K562 (cell line): ENCODE measurements around the gene PYHIN1. TPM values are rescaled to one million over a fixed set of nuclear protein-coding genes. Genes with fewer than 3 reads are reported as not detected.
A peak's percentile ranks its signal among the peaks of the same experiment; 100 is the strongest.

Experiments
- ATAC-seq: fragments of 200-7000 bp; cut with Tn5 transposase; 3 replicates; pipeline ENCODE4 v1.9.1; 2020; ENCODE audit warnings: moderate library complexity
- BruUV-seq: library from RNA; stranded (reverse); fragments of 400-500 nt; replicated peaks from 2 replicates; lab custom pipeline; 2021; lab: Mats Ljungman, UMichigan
- CTCF ChIA-PET: fragments of 300-600 bp; formaldehyde crosslinking; extraction: SDS; loops from one replicate; lab custom pipeline; 2021; ENCODE audit warnings: low intra/inter-chr PET ratio; lab: Yijun Ruan, JAX
- POLR2A ChIA-PET: fragments of 300-600, 350-650 bp; sonication (Branson Sonifier 250); formaldehyde crosslinking; extraction: SDS; loops from one replicate; lab custom pipeline; 2021; ENCODE audit warnings: antibody characterized with exemption, inconsistent platforms; lab: Yijun Ruan, JAX
- DNase-seq, 4 experiments: peaks; one replicate each; pipeline versions ENCODE4 v3.0.0 to v3.0.0-alpha.2; 2011 to 2018; ENCODE audit warnings: low spot score in 3 of 4, mixed read lengths in 3 of 4; ENCODE audit errors: extremely low read depth in 1 of 4
- FAIRE-seq: peaks from 2 replicates; lab custom pipeline; 2011; peaks lifted over from hg19 to GRCh38; lab: Jason Lieb, UNC
- H2AFZ ChIP-seq: 2 replicates; pipeline ENCODE4 v1.6.0; 2011; ENCODE audit warnings: low read depth, low read length, control low read depth, inconsistent platforms
- H3K27ac ChIP-seq: fragments of 200-600 bp; 3 replicates; pipeline ENCODE4 v1.8.0; 2011; ENCODE audit warnings: low read depth, mild to moderate bottlenecking, control low read depth, inconsistent platforms, low read length, moderate library complexity, mixed read lengths; ENCODE audit errors: extremely low read depth
- H3K27me3 ChIP-seq, 2 experiments: fragments of 300-600 bp in 1 of 2; 2 replicates in 1 of 2; 3 replicates in 1 of 2; pipeline versions ENCODE4 v1.6.0 to v1.8.0; 2011; ENCODE audit warnings: inconsistent platforms in 2 of 2, low read length in 2 of 2, mild to moderate bottlenecking in 1 of 2, mixed read lengths in 1 of 2, moderate library complexity in 1 of 2; ENCODE audit not compliant: control insufficient read depth in 2 of 2, insufficient read depth in 2 of 2
- H3K36me3 ChIP-seq: fragments of 300-600 bp; 3 replicates; pipeline ENCODE4 v1.8.0; 2011; ENCODE audit warnings: mild to moderate bottlenecking, low read length, inconsistent platforms; ENCODE audit not compliant: control insufficient read depth, insufficient read depth
- H3K4me1 ChIP-seq, 2 experiments: fragments of 200-600 bp in 1 of 2; replicated peaks in 1 of 2; 2 replicates in 1 of 2; 3 replicates in 1 of 2; pipeline versions ENCODE4 v1.5.1 to v1.8.0; 2011; ENCODE audit warnings: inconsistent platforms in 2 of 2, low read length in 2 of 2, mild to moderate bottlenecking in 1 of 2, mixed read lengths in 1 of 2, moderate library complexity in 1 of 2; ENCODE audit not compliant: control insufficient read depth in 2 of 2, insufficient read depth in 2 of 2
- H3K4me2 ChIP-seq: 2 replicates; pipeline ENCODE4 v1.6.1; 2011; ENCODE audit warnings: low read length, control low read depth, inconsistent platforms, mixed read lengths; ENCODE audit not compliant: insufficient read depth
- H3K4me3 ChIP-seq: fragments of 200-600 bp; sonication (generic), shearing (Covaris generic); 2 replicates; pipeline ENCODE4 v1.5.1; 2016; ENCODE audit warnings: control low read depth, inconsistent platforms
- H3K79me2 ChIP-seq: fragments of 200-600 bp; 3 replicates; pipeline ENCODE4 v1.8.0; 2011; ENCODE audit warnings: low read length, inconsistent platforms; ENCODE audit not compliant: control insufficient read depth, insufficient read depth
- H3K9ac ChIP-seq, 2 experiments: 2 replicates each; pipeline versions ENCODE4 v1.6.0 to v1.6.1; 2011; ENCODE audit warnings: low read depth in 2 of 2, low read length in 2 of 2, control low read depth in 1 of 2, inconsistent platforms in 1 of 2, mild to moderate bottlenecking in 1 of 2, mixed read lengths in 1 of 2; ENCODE audit not compliant: insufficient read depth in 1 of 2
- H3K9me1 ChIP-seq: one replicate; pipeline ENCODE4 v1.6.0; 2011; ENCODE audit warnings: inconsistent platforms, mild to moderate bottlenecking, low read length, moderate library complexity; ENCODE audit not compliant: control insufficient read depth, insufficient read depth
- H3K9me3 ChIP-seq: replicated peaks from 2 replicates; pipeline ENCODE4 v1.5.1; 2011; ENCODE audit warnings: low read depth, low read length, inconsistent platforms; ENCODE audit not compliant: control insufficient read depth, insufficient read depth
- H4K20me1 ChIP-seq: replicated peaks from 2 replicates; pipeline ENCODE4 v1.6.1; 2011; ENCODE audit warnings: low read length, inconsistent platforms, mixed read lengths; ENCODE audit not compliant: control insufficient read depth, insufficient read depth
- ETV1 ChIP-seq: fragments of 450-650 bp; conservative IDR thresholded peaks from 2 replicates; pipeline ENCODE4 v1.6.1; 2016; ENCODE audit warnings: missing genetic modification characterization, control low read depth, low read depth, missing compliant biosample characterization
- HBP1 ChIP-seq: fragments of 450-650 bp; formaldehyde crosslinking; IDR thresholded peaks from 2 replicates; pipeline ENCODE4 v1.4.0; 2022; ENCODE audit warnings: missing genetic modification characterization
- HNRNPL ChIP-seq: fragments of 200-400 bp; formaldehyde crosslinking; IDR thresholded peaks from 2 replicates; pipeline ENCODE4 v1.6.1; 2017; ENCODE audit warnings: low read depth, mild to moderate bottlenecking, low read length
- MCM3 ChIP-seq: fragments of 450-650 bp; IDR thresholded peaks from 2 replicates; pipeline ENCODE4 v1.6.1; 2016
- MEIS2 ChIP-seq: fragments of 450-650 bp; IDR thresholded peaks from 2 replicates; pipeline ENCODE4 v1.6.1; 2014; ENCODE audit warnings: mild to moderate bottlenecking; ENCODE audit not compliant: partially characterized antibody
- MYNN ChIP-seq, 2 experiments: sonication (generic); formaldehyde crosslinking in 1 of 2; IDR thresholded peaks; 2 replicates each; pipeline versions ENCODE4 v1.5.0 to v1.6.1; 2016 to 2020; ENCODE audit warnings: antibody characterized with exemption in 1 of 2, missing genetic modification reagents in 1 of 2
- NCOA4 ChIP-seq: fragments of 450-650 bp; IDR thresholded peaks from 2 replicates; pipeline ENCODE4 v1.6.1; 2018; ENCODE audit warnings: mild to moderate bottlenecking; ENCODE audit not compliant: partially characterized antibody
- PBX2 ChIP-seq, 2 experiments: IDR thresholded peaks in 1 of 2; conservative IDR thresholded peaks in 1 of 2; 2 replicates each; pipeline ENCODE4 v1.6.1; 2016; ENCODE audit warnings: low read depth in 2 of 2, mild to moderate bottlenecking in 1 of 2, missing compliant biosample characterization in 1 of 2, missing genetic modification characterization in 1 of 2, moderate library complexity in 1 of 2
- SRSF9 ChIP-seq: fragments of 200-400 bp; formaldehyde crosslinking; IDR thresholded peaks from 2 replicates; pipeline ENCODE4 v1.6.1; 2017; ENCODE audit warnings: low read depth, low read length, borderline replicate concordance
- TAL1 ChIP-seq: fragments of 450-650 bp; IDR thresholded peaks from 2 replicates; pipeline ENCODE4 v1.6.1; 2016; ENCODE audit warnings: mild to moderate bottlenecking
- TEAD4 ChIP-seq, 2 experiments: sonication (generic) in 1 of 2; formaldehyde crosslinking in 1 of 2; IDR thresholded peaks; 2 replicates each; pipeline versions ENCODE4 v1.6.1 to v1.8.0; 2012 to 2022; ENCODE audit warnings: borderline replicate concordance in 1 of 2, inconsistent platforms in 1 of 2, low read length in 1 of 2, mild to moderate bottlenecking in 1 of 2, missing genetic modification reagents in 1 of 2
- ZBTB11 ChIP-seq, 3 experiments: fragments of 200-800 bp in 1 of 3; fragments of 250-450 bp in 1 of 3; fragments of 450-650 bp in 1 of 3; sonication (Bioruptor Pico) in 1 of 3; sonication (Bioruptor generic) in 1 of 3; formaldehyde crosslinking in 1 of 3; IDR thresholded peaks; 2 replicates each; pipeline versions ENCODE4 v1.6.1 to v1.8.0; 2016 to 2022; ENCODE audit warnings: mild to moderate bottlenecking in 2 of 3, missing genetic modification characterization in 2 of 3, missing compliant biosample characterization in 1 of 3, moderate library complexity in 1 of 3
- ZFP36 ChIP-seq: fragments of 150-350 bp; IDR thresholded peaks from 2 replicates; pipeline ENCODE4 v1.6.1; 2018; ENCODE audit warnings: low read length, low read depth; ENCODE audit not compliant: partially characterized antibody
- WGBS: fragments of 100-300 bp; shearing (Covaris generic); methylation state at CpG from one replicate; pipeline ENCODE4 v1.1.6; 2016; ENCODE audit warnings: low coverage, mixed read lengths; ENCODE audit not compliant: insufficient coverage; ENCODE audit errors: missing lambda C conversion rate; 5-methylcytosine and 5-hydroxymethylcytosine counted together
- in situ Hi-C: fragments of 300-500 bp; cut with MboI; formaldehyde crosslinking; loops from 4 replicates; pipeline ENCODE4 v1.15.0; 2018; ENCODE audit warnings: inconsistent platforms, mixed read lengths
- intact Hi-C: fragments of 100-400 bp; cut with micrococcal nuclease; formaldehyde crosslinking; loops from 2 replicates; pipeline ENCODE4 v1.14.2; 2022
- polyA plus RNA-seq, 8 experiments: library from polyadenylated mRNA; depleted of rRNA in 4 of 8; stranded (reverse) in 5 of 8; unstranded in 3 of 8; fragments of >200 nt; fragmentation: Nextera tagmentation in 2 of 8; fragmentation: Illumina TruSeq in 1 of 8; extraction: Ambion mirVana in 2 of 8; extraction: Trizol in 1 of 8; gene quantifications; 2 replicates each; pipeline versions ENCODE4 v1.2.1 to v1.2.3, GENCODE V29; 2011 to 2014; ENCODE audit warnings: inconsistent platforms in 1 of 8, missing spikeins in 1 of 8
- total RNA-seq, 7 experiments: library from RNA; depleted of rRNA in 6 of 7; stranded (reverse); fragments of >200 nt in 6 of 7; fragmentation: Illumina TruSeq in 2 of 7; extraction: Trizol in 2 of 7; gene quantifications; 2 replicates each; pipeline versions ENCODE4 v1.2.1 to v1.2.3, GENCODE V29; 2011 to 2021; ENCODE audit warnings: low replicate concordance in 1 of 7

PYHIN1 gene
- total and polyA plus RNA-seq, 9 of the 15 experiments (the other 6 are each of a cell fraction or from before 2014, with no cell fraction given): not detected

- no peak for ATAC-seq
- 0% methylated on average over 2 of the region's 2 CpGs for WGBS
- H3K9me1 ChIP-seq: no peaks in the 10 kb centered on the region
- no peaks in the 10 kb centered on the region for H3K36me3 ChIP-seq
- no peak overlapping the region for H3K9ac ChIP-seq
- no peaks in the 10 kb centered on the region for H3K79me2 ChIP-seq
- intact Hi-C loops: no loop called here
- H3K9me3 ChIP-seq: no peaks in the 10 kb centered on the region
- no peak overlapping the region for H3K4me2 ChIP-seq
- H3K4me1 ChIP-seq: no peaks in the 10 kb centered on the region
- peak in 1 of 4 experiments; percentile 14 for DNase-seq
- FAIRE-seq: no peak
- H4K20me1 ChIP-seq: no peaks in the 10 kb centered on the region
- H3K27ac ChIP-seq: no peak overlapping the region
- H2AFZ ChIP-seq: no peak overlapping the region
- H3K27me3 ChIP-seq: no peaks in the 10 kb centered on the region
- no TSS peak for BruUV-seq
- in situ Hi-C loops: no loop called here
- POLR2A ChIA-PET: no interaction called here
- CTCF ChIA-PET: no interaction called here
- no peak overlapping the region for H3K4me3 ChIP-seq
- TF ChIP-seq HBP1 (CRISPR knock-in tag): no peak
- TF ChIP-seq TAL1: peak; percentile 34; the same call in 1 of the 2 replicates
- TF ChIP-seq TEAD4 (IDR thresholded peaks at IDR 0.05; ENCODE audit: low read length): peak; percentile 51; the same call in 1 of the 2 replicates
- no peak for TF ChIP-seq TEAD4 (CRISPR knock-in tag; IDR thresholded peaks at IDR 0.05; ENCODE audit: borderline replicate concordance)
- no peak for TF ChIP-seq HNRNPL
- TF ChIP-seq NCOA4: no peak
- TF ChIP-seq MCM3: no peak
- no peak for TF ChIP-seq ZFP36
- TF ChIP-seq PBX2 (CRISPR knock-in tag; IDR thresholded peaks at IDR 0.05; ENCODE audit: low read depth): no peak
- TF ChIP-seq PBX2 (tag; conservative IDR thresholded peaks at IDR 0.05; ENCODE audit: low read depth): peak; percentile 89
- no peak for TF ChIP-seq MYNN (IDR thresholded peaks at IDR 0.05)
- TF ChIP-seq MYNN (CRISPR knock-in tag; IDR thresholded peaks at IDR 0.05): no peak
- TF ChIP-seq SRSF9: no peak
- TF ChIP-seq ETV1: no peak
- peak; percentile 87 for TF ChIP-seq MEIS2
- no peak for TF ChIP-seq ZBTB11 (CRISPR knock-in tag; IDR thresholded peaks at IDR 0.05)
Observed at GRCh38 chr1:158939180-158939579, 7.8 kb downstream of the PYHIN1 start.
